Testis (tissue), 3 donors: ENCODE data around the gene PKNOX2. TPM values are rescaled to one million over a fixed set of nuclear protein-coding genes. Genes with fewer than 3 reads are reported as not detected.

Experiments used
- DNase-seq: peaks from one replicate; pipeline ENCODE4 v3.0.0-alpha.2; 2019
- H3K27ac ChIP-seq, 2 donors: fragments of 200-600 bp; sonication (generic); one replicate each; pipeline ENCODE4 v1.5.1; 2019
- H3K27me3 ChIP-seq: fragments of 200-600 bp; sonication (generic); one replicate; pipeline ENCODE4 v1.5.1; 2019
- H3K36me3 ChIP-seq: fragments of 200-600 bp; sonication (generic); one replicate; pipeline ENCODE4 v1.5.1; 2017; ENCODE audit warnings: low read depth; ENCODE audit errors: missing control alignments
- H3K4me1 ChIP-seq: fragments of 200-600 bp; sonication (generic); one replicate; pipeline ENCODE4 v1.5.1; 2019
- H3K4me3 ChIP-seq, 2 donors: fragments of 200-600 bp; sonication (generic); one replicate each; pipeline ENCODE4 v1.5.1; 2017 to 2019
- H3K9me3 ChIP-seq: fragments of 200-600 bp; sonication (generic); one replicate; pipeline ENCODE4 v1.5.1; 2017
- POLR2A ChIP-seq: fragments of 450-650 bp; IDR thresholded peaks from one replicate; pipeline ENCODE4 v1.6.1; 2017; ENCODE audit warnings: antibody characterized with exemption, mild to moderate bottlenecking, moderate library complexity
- WGBS, 2 donors: methylation state at CpG; one replicate each; pipeline ENCODE4 v1.1.5; 2018; 5-methylcytosine and 5-hydroxymethylcytosine counted together
- intact Hi-C: fragments of 100-400 bp; cut with DNase I; formaldehyde crosslinking; loops from one replicate; pipeline ENCODE4 v1.15.1; 2023; ENCODE audit warnings: low total_unique reads
- polyA plus RNA-seq: library from polyadenylated mRNA; stranded (reverse); fragments of 350-450 nt; fragmentation: Illumina TruSeq; extraction: RNeasy Lipid Tissue Mini Kit (QIAGEN cat#74804); gene quantifications from one replicate; pipeline ENCODE4 v1.2.3, GENCODE V29; 2014; ENCODE audit warnings: low read depth, low replicate concordance; ENCODE audit not compliant: insufficient read depth
- total RNA-seq, 2 donors: library from RNA; depleted of rRNA; stranded (reverse); fragments of >200 nt; gene quantifications; one replicate each; pipeline ENCODE4 v1.2.3, GENCODE V29; 2016
- TF ChIP-seq, protein P1 (sequence below), 3 experiments: fragments of 450-650 bp in 2 of 3; fragments of 200-600 bp in 1 of 3; sonication (generic) in 1 of 3; IDR thresholded peaks; one replicate each; pipeline ENCODE4 v1.5.1; 2016 to 2019; ENCODE audit warnings: antibody characterized with exemption in 3 of 3, mild to moderate bottlenecking in 2 of 3, moderate library complexity in 1 of 3

PKNOX2 gene
- total and polyA plus RNA-seq, 3 donors from 2014 or later, result 5.5 to 10.4 (median 7.3) TPM

DNA sequence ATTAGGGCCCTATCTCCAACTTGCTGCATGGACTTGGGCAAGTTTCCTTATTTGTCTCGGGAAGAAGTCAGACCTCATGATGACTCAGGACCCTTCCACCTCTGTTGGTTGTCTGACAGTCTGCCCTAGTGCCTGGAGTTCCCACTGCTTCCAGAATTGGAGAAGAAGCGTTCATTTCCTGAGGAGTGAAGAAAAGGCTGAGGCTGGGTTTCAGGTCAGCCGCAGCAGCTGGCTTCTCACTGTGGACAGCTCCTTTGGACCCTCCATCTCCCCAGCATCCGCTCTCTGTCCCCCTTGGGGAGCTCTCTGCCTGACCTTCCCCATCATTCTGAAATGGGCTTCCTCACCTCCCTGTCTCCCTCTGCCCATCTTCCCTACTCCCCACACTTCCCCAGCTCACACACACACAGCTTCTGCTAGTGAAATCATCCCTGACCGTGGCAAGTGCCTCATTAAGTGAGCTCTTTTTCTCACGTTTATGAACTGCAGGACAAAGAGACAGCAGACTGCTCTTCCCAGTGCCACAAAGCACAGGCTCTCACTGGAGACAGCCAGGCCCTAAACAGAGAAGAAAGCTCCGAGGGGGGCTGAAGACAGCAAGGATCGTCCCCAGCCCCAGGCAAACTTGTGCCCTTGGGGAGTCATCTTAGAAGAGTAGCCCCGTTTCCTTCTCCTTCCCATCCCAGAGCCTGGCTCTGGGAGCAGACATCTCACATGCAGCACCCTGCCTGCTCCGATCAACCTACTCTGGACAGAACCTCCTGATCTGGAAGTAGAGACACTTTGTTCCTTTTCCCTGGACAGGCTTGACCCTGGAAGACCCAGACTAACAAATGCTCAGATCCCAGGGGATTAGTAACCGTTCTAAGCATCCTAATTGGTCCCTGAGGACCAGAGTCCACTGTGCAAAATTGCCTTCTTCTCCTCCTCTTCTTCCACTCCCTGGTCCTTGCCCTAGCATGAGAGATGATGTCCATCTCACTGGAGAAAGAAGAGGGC is 173.6 kb downstream of the PKNOX2 start:
- 49 to 53% methylated on average over 11 of the region's 11 CpGs for WGBS, 2 donors
- Histone ChIP-seq H3K4me3 (no peak overlapping the region), H3K27ac (peak overlapping the region; percentile 63 to 81), H3K27me3 (no peaks in the 10 kb centered on the region), H3K36me3 (no peaks in the 10 kb centered on the region), H3K4me1 (peaks cover 48% of the 10 kb centered on the region), H3K9me3 (no peaks in the 10 kb centered on the region)
- intact Hi-C loops, result no loop called here
- no peak for TF ChIP-seq POLR2A
- TF ChIP-seq, protein P1, sequence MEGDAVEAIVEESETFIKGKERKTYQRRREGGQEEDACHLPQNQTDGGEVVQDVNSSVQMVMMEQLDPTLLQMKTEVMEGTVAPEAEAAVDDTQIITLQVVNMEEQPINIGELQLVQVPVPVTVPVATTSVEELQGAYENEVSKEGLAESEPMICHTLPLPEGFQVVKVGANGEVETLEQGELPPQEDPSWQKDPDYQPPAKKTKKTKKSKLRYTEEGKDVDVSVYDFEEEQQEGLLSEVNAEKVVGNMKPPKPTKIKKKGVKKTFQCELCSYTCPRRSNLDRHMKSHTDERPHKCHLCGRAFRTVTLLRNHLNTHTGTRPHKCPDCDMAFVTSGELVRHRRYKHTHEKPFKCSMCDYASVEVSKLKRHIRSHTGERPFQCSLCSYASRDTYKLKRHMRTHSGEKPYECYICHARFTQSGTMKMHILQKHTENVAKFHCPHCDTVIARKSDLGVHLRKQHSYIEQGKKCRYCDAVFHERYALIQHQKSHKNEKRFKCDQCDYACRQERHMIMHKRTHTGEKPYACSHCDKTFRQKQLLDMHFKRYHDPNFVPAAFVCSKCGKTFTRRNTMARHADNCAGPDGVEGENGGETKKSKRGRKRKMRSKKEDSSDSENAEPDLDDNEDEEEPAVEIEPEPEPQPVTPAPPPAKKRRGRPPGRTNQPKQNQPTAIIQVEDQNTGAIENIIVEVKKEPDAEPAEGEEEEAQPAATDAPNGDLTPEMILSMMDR (IDR thresholded peaks at IDR 0.05), result no peak
- DNase-seq, result no peak

DNA sequence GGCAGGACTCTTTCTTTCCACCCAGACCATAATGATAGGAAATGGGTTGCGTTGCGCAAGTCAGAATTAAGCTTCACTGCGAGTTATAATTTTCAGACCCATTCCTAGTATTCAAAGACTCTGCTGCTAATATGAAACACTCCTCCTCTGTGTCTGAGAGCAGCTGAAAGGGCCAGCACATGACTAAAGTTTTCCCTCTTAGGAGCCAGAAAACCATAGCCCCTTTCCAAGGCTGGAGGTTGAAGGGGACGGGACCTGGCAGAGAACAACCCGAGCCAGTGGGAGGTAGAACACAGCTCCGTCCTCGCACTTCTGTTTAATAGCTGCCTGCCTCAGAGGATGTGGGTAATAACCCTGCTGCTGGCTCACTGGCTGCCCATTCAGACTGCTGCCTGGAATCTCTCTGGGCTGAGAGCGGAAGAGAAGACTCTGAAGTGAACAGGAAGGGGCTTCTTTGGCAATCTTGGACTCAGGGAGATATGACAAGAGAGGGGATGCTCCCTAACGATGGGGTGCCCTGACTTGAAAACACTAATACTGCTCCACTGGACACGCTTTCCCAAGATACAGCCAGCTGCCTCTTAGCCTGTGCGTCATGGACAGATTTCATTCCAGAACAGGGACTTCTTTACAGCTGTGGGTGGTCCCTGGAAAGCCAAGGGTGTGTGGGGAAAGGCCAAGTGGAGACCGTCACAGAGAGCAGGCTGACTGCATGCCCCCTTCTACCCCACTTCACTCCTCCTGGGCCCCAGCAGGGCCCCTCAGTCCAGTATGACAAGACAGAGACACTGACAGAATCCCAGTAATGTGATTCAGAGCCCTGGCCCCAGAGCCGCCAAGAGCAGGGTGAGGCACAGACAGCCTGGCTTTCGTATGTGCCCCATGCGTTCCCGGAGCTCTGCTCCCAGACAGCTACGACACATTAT is 174.6 kb downstream of the PKNOX2 start:
- Histone ChIP-seq H3K27ac (peak overlapping the region; percentile 63 to 81), H3K27me3 (no peaks in the 10 kb centered on the region), H3K36me3 (no peaks in the 10 kb centered on the region), H3K4me1 (peaks cover 56% of the 10 kb centered on the region), H3K4me3 (no peak overlapping the region), H3K9me3 (no peaks in the 10 kb centered on the region)
- intact Hi-C loops, result no loop called here
- DNase-seq, result peak; percentile 63
- no peak for TF ChIP-seq POLR2A
- TF ChIP-seq, protein P1 (IDR thresholded peaks at IDR 0.05), result no peak
- WGBS, 2 donors, result 56 to 59% methylated on average over 17 of the region's 17 CpGs

DNA sequence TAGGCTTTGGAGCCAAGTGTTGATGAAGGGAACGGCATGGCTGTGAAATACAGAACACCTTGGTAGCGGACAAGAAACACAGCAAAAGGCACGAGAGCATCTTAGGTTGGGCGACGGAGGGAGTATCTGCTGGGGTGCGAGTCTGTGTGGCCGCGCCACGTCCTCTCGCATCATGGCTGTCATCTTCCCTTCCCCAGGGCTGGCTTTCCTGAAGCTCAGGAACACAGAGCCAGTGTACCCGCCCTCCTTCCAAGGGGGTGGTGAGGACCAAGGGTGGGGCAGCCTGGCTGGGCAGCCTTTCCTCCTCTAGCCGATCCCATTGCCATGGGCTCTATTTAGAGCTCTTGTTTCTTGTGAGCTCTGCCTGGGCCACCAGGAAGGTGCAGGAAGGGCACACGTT is 177.1 kb downstream of the PKNOX2 start:
- intact Hi-C loops, result loop anchor here (5.0 kb wide), 1 partner anchor 174 kb away; no protein-coding TSS in a partner anchor
- no peak overlapping the region for H3K27ac ChIP-seq
- no peak for DNase-seq
- no peak for TF ChIP-seq POLR2A
- TF ChIP-seq, protein P1 (IDR thresholded peaks at IDR 0.05), result no peak
- H3K36me3 ChIP-seq, result no peaks in the 10 kb centered on the region
- no peaks in the 10 kb centered on the region for H3K27me3 ChIP-seq
- 91 to 95% methylated on average over 13 of the region's 13 CpGs for WGBS, 2 donors
- no peak overlapping the region for H3K4me3 ChIP-seq
- peaks cover 62% of the 10 kb centered on the region for H3K4me1 ChIP-seq
- H3K9me3 ChIP-seq, result no peaks in the 10 kb centered on the region

DNA sequence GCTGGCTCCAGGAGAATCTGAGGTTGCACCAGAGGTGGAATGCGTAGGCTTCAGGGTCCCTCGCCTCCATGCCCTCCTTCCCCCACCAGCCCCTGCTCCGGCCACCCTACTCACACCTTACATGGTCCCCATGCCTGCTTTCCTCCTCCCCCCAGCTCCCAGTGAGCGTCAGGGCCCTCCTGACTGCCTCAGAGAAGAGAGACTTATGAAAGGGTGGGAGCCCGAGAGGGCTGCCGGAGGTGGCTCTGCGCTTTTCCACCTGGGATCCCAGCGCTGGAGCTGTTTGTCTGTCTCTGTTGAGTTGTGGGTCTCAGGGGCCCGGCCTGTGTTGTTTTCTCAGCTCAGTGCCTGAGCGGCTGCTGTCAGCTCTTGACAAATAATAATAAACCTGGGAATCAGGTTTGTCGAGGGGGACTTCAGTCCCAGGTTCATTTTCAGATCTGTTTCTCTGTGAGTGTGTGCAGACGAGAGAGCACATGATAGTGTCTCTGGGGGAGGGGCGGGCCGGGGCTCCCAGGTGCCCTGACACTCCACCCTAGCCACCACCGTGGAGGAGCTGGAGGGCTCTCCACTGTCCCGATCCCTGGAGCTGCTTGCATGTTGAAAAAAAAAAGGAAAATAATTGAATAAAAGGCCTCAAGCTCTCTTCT is 177.9 kb downstream of the PKNOX2 start:
- Histone ChIP-seq H3K27me3 (no peaks in the 10 kb centered on the region), H3K36me3 (no peaks in the 10 kb centered on the region), H3K9me3 (no peaks in the 10 kb centered on the region), H3K4me3 (no peak overlapping the region), H3K4me1 (peaks cover 69% of the 10 kb centered on the region), H3K27ac (peak overlapping the region in 1 of 2 donors; percentile 20)
- no peak for DNase-seq
- intact Hi-C loops, result loop anchor here (5.0 kb wide), 1 partner anchor 175 kb away; no protein-coding TSS in a partner anchor
- no peak for TF ChIP-seq POLR2A
- TF ChIP-seq, protein P1 (IDR thresholded peaks at IDR 0.05), result no peak
- WGBS, 2 donors, result 68 to 86% methylated on average over 16 of the region's 16 CpGs
